AG04449 (cell line): ENCODE measurements around the gene DNAJC10.

Experiments used
- CTCF ChIA-PET: fragments of 350-600 bp; formaldehyde crosslinking; extraction: SDS; loops from one replicate; lab custom pipeline; 2021; ENCODE audit warnings: antibody characterized with exemption; lab: Yijun Ruan, JAX
- POLR2A ChIA-PET: fragments of 400-600, 350-600 bp; formaldehyde crosslinking; extraction: SDS; loops from one replicate; lab custom pipeline; 2020; ENCODE audit warnings: antibody characterized with exemption, inconsistent platforms; lab: Yijun Ruan, JAX
- DNase-seq: peaks from one replicate; pipeline ENCODE4 v3.0.0-alpha.2; 2010; ENCODE audit warnings: low read depth, low spot score
- H3K4me3 ChIP-seq: 2 replicates; pipeline ENCODE4 v1.5.1; 2011; ENCODE audit warnings: low read depth, mild to moderate bottlenecking, control low read depth, low read length
- TF ChIP-seq, protein P1 (sequence below): IDR thresholded peaks from one replicate; pipeline ENCODE4 v1.5.1; 2011; ENCODE audit warnings: mild to moderate bottlenecking, moderate library complexity, low read length, control low read depth, inconsistent platforms; ENCODE audit not compliant: insufficient read depth; ENCODE audit errors: missing control alignments

The DNAJC10 gene

DNA sequence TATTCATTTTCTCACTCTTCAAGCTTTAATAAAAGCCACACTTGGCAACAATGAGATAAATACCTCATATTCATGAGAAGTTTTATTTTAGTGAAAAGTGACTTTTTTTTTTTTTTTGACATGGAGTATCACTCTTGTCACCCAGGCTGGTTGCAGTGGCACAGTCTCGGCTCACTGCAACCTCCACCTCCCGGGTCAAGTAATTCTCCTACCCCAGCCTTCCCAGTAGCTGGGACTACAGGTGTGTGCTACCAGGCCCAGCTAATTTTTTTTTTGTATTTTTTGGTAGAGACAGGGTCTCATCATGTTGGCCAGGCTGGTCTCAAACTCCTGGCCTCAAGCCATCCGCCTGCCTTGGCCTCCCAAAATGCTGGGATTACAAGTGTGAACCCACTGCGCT is 103.4 kb downstream of the DNAJC10 start:
- H3K4me3 ChIP-seq = no peak overlapping the region
- ChIA-PET POLR2A (no interaction called here), CTCF (interaction anchor here (1.0 to 1.8 kb wide), 2 partner anchors 13 to 35 kb away, joined by 3 to 5 read pairs; no protein-coding TSS in a partner anchor)
- DNase-seq = no peak
- TF ChIP-seq, protein P1, sequence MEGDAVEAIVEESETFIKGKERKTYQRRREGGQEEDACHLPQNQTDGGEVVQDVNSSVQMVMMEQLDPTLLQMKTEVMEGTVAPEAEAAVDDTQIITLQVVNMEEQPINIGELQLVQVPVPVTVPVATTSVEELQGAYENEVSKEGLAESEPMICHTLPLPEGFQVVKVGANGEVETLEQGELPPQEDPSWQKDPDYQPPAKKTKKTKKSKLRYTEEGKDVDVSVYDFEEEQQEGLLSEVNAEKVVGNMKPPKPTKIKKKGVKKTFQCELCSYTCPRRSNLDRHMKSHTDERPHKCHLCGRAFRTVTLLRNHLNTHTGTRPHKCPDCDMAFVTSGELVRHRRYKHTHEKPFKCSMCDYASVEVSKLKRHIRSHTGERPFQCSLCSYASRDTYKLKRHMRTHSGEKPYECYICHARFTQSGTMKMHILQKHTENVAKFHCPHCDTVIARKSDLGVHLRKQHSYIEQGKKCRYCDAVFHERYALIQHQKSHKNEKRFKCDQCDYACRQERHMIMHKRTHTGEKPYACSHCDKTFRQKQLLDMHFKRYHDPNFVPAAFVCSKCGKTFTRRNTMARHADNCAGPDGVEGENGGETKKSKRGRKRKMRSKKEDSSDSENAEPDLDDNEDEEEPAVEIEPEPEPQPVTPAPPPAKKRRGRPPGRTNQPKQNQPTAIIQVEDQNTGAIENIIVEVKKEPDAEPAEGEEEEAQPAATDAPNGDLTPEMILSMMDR = no peak

GRCh38 chr2:182821182-182821581 is 105.1 kb downstream of the DNAJC10 start:
- no peak for DNase-seq
- CTCF ChIA-PET = no interaction called here
- POLR2A ChIA-PET = no interaction called here
- no peak overlapping the region for H3K4me3 ChIP-seq
- TF ChIP-seq, protein P1 = no peak

DNA sequence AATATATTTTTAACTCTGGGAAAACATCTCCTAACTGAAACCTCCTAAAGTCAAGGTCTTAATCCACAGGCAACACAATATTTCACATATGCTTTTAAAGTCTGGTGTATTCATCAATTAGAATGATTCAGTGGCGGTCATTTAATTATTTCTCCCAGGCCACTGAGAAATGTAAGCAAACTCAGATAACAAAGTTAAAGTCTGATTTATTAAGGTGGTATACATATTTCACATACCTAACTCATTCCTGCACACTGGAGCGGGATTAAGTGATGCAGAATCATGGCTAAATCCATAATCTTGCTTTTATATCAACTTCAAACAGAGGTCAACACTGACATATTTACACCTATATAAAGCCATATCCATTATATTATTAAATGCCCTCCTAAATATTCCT is 106.7 kb downstream of the DNAJC10 start:
- TF ChIP-seq, protein P1 = no peak
- no peak overlapping the region for H3K4me3 ChIP-seq
- DNase-seq = no peak
- CTCF ChIA-PET = no interaction called here
- POLR2A ChIA-PET = no interaction called here

DNA sequence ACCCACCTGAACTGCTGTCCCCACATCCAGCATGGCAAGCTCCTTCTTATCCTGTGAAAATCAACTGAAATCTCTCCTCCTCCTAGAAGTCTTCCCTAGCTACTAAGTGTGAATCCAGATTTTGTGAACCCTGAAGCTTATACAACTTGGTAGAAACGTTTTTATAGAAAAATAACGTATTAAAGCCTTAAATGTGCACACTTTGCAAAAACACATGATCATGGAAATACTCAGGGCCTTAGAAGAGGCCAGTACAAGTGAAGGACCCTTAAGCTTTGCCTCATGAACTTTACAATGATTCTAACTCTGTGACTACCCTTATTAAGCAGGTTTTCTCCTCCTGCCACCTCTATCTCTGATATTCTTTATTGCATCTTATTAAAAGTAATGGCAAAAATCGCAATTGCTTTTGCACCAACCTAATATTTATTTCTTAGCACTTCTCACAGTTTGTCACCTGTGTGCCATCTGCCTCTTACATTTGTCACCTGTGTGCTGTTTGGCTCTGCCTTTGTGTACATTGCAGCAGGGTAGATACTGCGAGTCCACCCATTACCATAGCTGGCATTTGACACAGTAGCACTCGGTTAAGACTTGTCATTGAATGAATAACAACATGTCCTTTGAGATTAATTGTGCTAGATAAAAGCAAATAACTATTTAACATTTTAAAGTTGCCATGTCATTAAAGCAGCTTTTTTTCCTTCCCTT is 108.2 kb downstream of the DNAJC10 start:
- no peak overlapping the region for H3K4me3 ChIP-seq
- ChIA-PET CTCF (no interaction called here), POLR2A (no interaction called here)
- TF ChIP-seq, protein P1 = no peak
- no peak for DNase-seq

GRCh38 chr2:182824767-182825158 is 108.7 kb downstream of the DNAJC10 start:
- no peak for DNase-seq
- TF ChIP-seq, protein P1 = no peak
- ChIA-PET CTCF (no interaction called here), POLR2A (no interaction called here)
- H3K4me3 ChIP-seq = no peak overlapping the region

DNA sequence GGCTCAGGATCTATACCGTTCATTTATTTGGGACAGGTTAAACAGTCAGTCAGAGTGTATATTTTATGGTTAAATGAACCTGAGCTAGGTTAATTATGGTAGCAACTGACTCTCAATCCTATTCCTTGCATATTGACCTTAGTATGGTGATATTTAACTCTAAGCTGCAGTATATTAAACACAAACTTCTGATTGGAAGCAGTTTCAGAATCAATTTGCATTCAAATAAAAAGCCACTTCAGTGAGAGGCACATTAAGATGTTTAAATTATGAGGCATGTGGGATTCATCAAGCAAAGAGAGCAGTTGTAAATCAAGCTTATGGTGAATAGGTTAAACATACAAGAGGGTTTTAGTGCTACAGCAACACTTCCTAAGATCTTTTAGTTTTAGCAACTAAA is 110.0 kb downstream of the DNAJC10 start:
- POLR2A ChIA-PET = no interaction called here
- CTCF ChIA-PET = no interaction called here
- DNase-seq = no peak
- no peak overlapping the region for H3K4me3 ChIP-seq
- TF ChIP-seq, protein P1 = no peak
